Panc1 (cell line): Measurements from ENCODE around the gene ECEL1. TPM values are rescaled to one million over a fixed set of nuclear protein-coding genes. Genes with fewer than 3 reads are reported as not detected.

Source experiments
- ATAC-seq: fragments of 200-7000 bp; cut with Tn5 transposase; 2 replicates; pipeline ENCODE4 v1.9.1; 2020; ENCODE audit warnings: mild to moderate bottlenecking, moderate library complexity
- BruUV-seq: library from RNA; stranded (reverse); fragments of 400-500 nt; replicated peaks from 2 replicates; lab custom pipeline; 2021; lab: Mats Ljungman, UMichigan
- CTCF ChIA-PET: fragments of 300-600 bp; sonication (Branson Sonifier 250); formaldehyde crosslinking; loops from one replicate; lab custom pipeline; 2022; ENCODE audit warnings: antibody characterized with exemption; lab: Charles Lee
- POLR2A ChIA-PET: fragments of 300-600 bp; sonication (Branson Sonifier 250); formaldehyde crosslinking; loops from one replicate; lab custom pipeline; 2022; ENCODE audit warnings: antibody characterized with exemption; lab: Charles Lee
- DNase-seq: peaks from one replicate; pipeline ENCODE4 v3.0.0-alpha.2; 2010; ENCODE audit warnings: low read depth, low spot score
- H3K27ac ChIP-seq: 2 replicates; pipeline ENCODE4 v1.5.1; 2011; ENCODE audit warnings: mild to moderate bottlenecking, low read length, inconsistent platforms
- H3K27me3 ChIP-seq: fragments of 200-500 bp; sonication (Bioruptor generic); 2 replicates; pipeline ENCODE4 v1.6.0; 2014; ENCODE audit warnings: low read length, inconsistent platforms; ENCODE audit not compliant: control insufficient read depth, insufficient read depth
- H3K36me3 ChIP-seq: fragments of 200-500 bp; sonication (Bioruptor generic); 2 replicates; pipeline ENCODE4 v1.5.1; 2014; ENCODE audit warnings: inconsistent platforms, mild to moderate bottlenecking, low read length, moderate library complexity; ENCODE audit not compliant: control insufficient read depth, insufficient read depth
- H3K4me1 ChIP-seq: 2 replicates; pipeline ENCODE4 v1.5.1; 2011; ENCODE audit warnings: inconsistent platforms, mild to moderate bottlenecking, low read length, moderate library complexity; ENCODE audit not compliant: control insufficient read depth, insufficient read depth
- H3K4me3 ChIP-seq, 2 experiments: 2 replicates each; pipeline ENCODE4 v1.5.1; 2011 to 2012; ENCODE audit warnings: low read depth in 2 of 2, low read length in 2 of 2, mild to moderate bottlenecking in 2 of 2, inconsistent platforms in 1 of 2, moderate library complexity in 1 of 2
- H3K9me3 ChIP-seq: fragments of 200-500 bp; sonication (Bioruptor generic); 2 replicates; pipeline ENCODE4 v1.5.1; 2014; ENCODE audit warnings: low read depth, mild to moderate bottlenecking, inconsistent platforms, low read length, moderate library complexity; ENCODE audit not compliant: control insufficient read depth, insufficient read depth
- POLR2AphosphoS5 ChIP-seq: IDR thresholded peaks from 2 replicates; pipeline ENCODE4 v1.6.1; 2012; ENCODE audit warnings: mild to moderate bottlenecking, low read depth, low read length, moderate library complexity
- REST ChIP-seq, 2 experiments: IDR thresholded peaks; 2 replicates each; pipeline ENCODE4 v1.6.1; 2011 to 2012; ENCODE audit warnings: low read depth in 2 of 2, control low read depth in 1 of 2, low read length in 1 of 2, mild to moderate bottlenecking in 1 of 2, moderate library complexity in 1 of 2; ENCODE audit not compliant: insufficient read depth in 1 of 2
- SIN3A ChIP-seq: IDR thresholded peaks from 2 replicates; pipeline ENCODE4 v1.6.1; 2012; ENCODE audit warnings: low read depth, mild to moderate bottlenecking, low read length, moderate library complexity, borderline replicate concordance; ENCODE audit not compliant: insufficient read depth
- TCF7L2 ChIP-seq: IDR thresholded peaks from 2 replicates; pipeline ENCODE4 v1.6.1; 2011; ENCODE audit warnings: mild to moderate bottlenecking, low read depth, low read length, inconsistent platforms
- in situ Hi-C: cut with HindIII; loops from 2 replicates; pipeline ENCODE4 v1.10.0; 2016; ENCODE audit warnings: low sequenced_read_pairs, low pct_unique_long_range_greater_than_20kb
- intact Hi-C: fragments of 100-400 bp; cut with micrococcal nuclease; formaldehyde crosslinking; loops from one replicate; pipeline ENCODE4 v1.10.0; 2022; ENCODE audit not compliant: unreplicated experiment
- total RNA-seq: library from RNA; stranded (reverse); gene quantifications from one replicate; pipeline ENCODE4 v1.2.1, GENCODE V29; 2021; ENCODE audit not compliant: unreplicated experiment
- TF ChIP-seq, protein P1 (sequence below): fragments of 450-650 bp; IDR thresholded peaks from 2 replicates; pipeline ENCODE4 v1.5.1; 2017; ENCODE audit warnings: mild to moderate bottlenecking

ECEL1 gene
- total RNA-seq, 1 experiment from 2014 or later, result 2.9 TPM

GRCh38 chr2:232463701-232464543, 23.7 kb downstream of the ECEL1 start:
- ATAC-seq (no peak), DNase-seq (no peak)
- ChIA-PET CTCF (interaction anchor here (0.5 kb wide), 1 partner anchor 38 kb away, joined by 4 read pairs; no protein-coding TSS in a partner anchor), POLR2A (interaction anchor here (0.6 kb wide), 1 partner anchor 1341 kb away, joined by 3 read pairs; no protein-coding TSS in a partner anchor)
- no TSS peak for BruUV-seq
- no peak for TF ChIP-seq POLR2AphosphoS5
- TF ChIP-seq REST (IDR thresholded peaks at IDR 0.05; ENCODE audit: insufficient read depth in 1 of 2, low read depth in 2 of 2, low read length in 1 of 2), result no peak
- TF ChIP-seq, protein P1, sequence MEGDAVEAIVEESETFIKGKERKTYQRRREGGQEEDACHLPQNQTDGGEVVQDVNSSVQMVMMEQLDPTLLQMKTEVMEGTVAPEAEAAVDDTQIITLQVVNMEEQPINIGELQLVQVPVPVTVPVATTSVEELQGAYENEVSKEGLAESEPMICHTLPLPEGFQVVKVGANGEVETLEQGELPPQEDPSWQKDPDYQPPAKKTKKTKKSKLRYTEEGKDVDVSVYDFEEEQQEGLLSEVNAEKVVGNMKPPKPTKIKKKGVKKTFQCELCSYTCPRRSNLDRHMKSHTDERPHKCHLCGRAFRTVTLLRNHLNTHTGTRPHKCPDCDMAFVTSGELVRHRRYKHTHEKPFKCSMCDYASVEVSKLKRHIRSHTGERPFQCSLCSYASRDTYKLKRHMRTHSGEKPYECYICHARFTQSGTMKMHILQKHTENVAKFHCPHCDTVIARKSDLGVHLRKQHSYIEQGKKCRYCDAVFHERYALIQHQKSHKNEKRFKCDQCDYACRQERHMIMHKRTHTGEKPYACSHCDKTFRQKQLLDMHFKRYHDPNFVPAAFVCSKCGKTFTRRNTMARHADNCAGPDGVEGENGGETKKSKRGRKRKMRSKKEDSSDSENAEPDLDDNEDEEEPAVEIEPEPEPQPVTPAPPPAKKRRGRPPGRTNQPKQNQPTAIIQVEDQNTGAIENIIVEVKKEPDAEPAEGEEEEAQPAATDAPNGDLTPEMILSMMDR, result no peak
- TF ChIP-seq TCF7L2, result no peak
- TF ChIP-seq SIN3A, result no peak
- Histone ChIP-seq H3K27ac (no peak overlapping the region), H3K27me3 (no peaks in the 10 kb centered on the region; the same call in 1 of the 2 replicates), H3K4me1 (no peaks in the 10 kb centered on the region), H3K36me3 (no peaks in the 10 kb centered on the region), H3K4me3 (no peak overlapping the region), H3K9me3 (no peaks in the 10 kb centered on the region)
- intact Hi-C loops (no loop called here), in situ Hi-C loops (no loop called here)

DNA sequence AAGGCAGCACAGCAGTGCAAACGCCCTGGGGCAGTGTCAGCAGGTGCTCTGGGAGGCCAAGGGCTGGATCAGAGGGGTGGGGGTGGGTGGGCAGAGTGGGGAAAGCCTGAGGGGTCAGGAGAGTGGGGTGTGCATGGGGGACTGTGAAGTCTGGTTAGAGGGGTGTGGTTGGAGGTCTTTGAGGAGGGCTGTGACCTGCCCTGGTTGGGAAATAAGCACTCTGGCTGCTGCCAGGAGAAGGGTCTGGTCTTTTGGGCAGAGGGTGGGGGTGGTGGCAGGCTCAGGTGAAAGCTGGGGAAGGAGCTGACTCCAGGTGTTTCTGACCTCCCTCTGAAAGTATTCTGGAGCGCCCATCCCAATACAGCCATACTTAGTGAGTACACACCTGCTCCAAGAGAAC, 27.5 kb downstream of the ECEL1 start:
- no peaks in the 10 kb centered on the region; the same call in 1 of the 2 replicates for H3K27me3 ChIP-seq
- H3K27ac ChIP-seq, result no peak overlapping the region
- ATAC-seq, result no peak
- ChIA-PET CTCF (no interaction called here), POLR2A (no interaction called here)
- H3K9me3 ChIP-seq, result no peaks in the 10 kb centered on the region
- no peak overlapping the region for H3K4me3 ChIP-seq
- no TSS peak for BruUV-seq
- no peaks in the 10 kb centered on the region for H3K4me1 ChIP-seq
- no peak for DNase-seq
- in situ Hi-C loops (no loop called here), intact Hi-C loops (no loop called here)
- TF ChIP-seq TCF7L2 (no peak), SIN3A (no peak), POLR2AphosphoS5 (no peak), REST (IDR thresholded peaks at IDR 0.05; ENCODE audit: insufficient read depth in 1 of 2, low read depth in 2 of 2, low read length in 1 of 2) (no peak)
- TF ChIP-seq, protein P1, result no peak
- no peaks in the 10 kb centered on the region for H3K36me3 ChIP-seq
